ENCODE results near the gene SNIP1. TPM values are rescaled to one million over a fixed set of nuclear protein-coding genes. Genes with fewer than 3 reads are reported as not detected.
"Not testable (repeated sequence)": the region's sequence is repeated elsewhere in the genome, so short reads cannot be mapped to it uniquely, and the experiment has no call there.

Gene SNIP1
- total and polyA plus RNA-seq, 3 experiments from 2014 or later: 6.3 to 25.8 (median 23.4) TPM

GRCh38 chr1:37593726-37594125 lies 39.6 kb upstream of the SNIP1 start:
- Histone ChIP-seq H3K36me3 (ENCODE audit: insufficient read depth, low read length) (peaks cover 35% of the 10 kb centered on the region), H3K4me1 (ENCODE audit: insufficient read depth, low read length) (peaks cover 21% of the 10 kb centered on the region), H3K4me3 (ENCODE audit: low read length) (no peak overlapping the region), H3K27ac (ENCODE audit: low read depth, low read length) (no peak overlapping the region), H3K27me3 (ENCODE audit: insufficient read depth, low read length, poor library complexity, severe bottlenecking) (no peaks in the 10 kb centered on the region), H3K9me3 (ENCODE audit: low read length) (no peaks in the 10 kb centered on the region)
- ChIA-PET POLR2A (no interaction called here), CTCF (interaction anchor here (1.5 kb wide), 1 partner anchor 9 kb away, joined by 5 read pairs; no protein-coding TSS in a partner anchor)
- no peak for DNase-seq
- Mint-ChIP-seq H3K27ac (peak overlapping the region in 4 of 8 donors; percentile 56 to 77 (median 68)), H3K9me3 (no peaks in the 10 kb centered on the region), H3K4me3 (peak overlapping the region in 5 of 7 donors; percentile 7 to 58 (median 54)), H3K4me1 (peaks cover 32 to 40% (median 38%) of the 10 kb centered on the region in 3 donors), H3K27me3 (peaks cover 0 to 2% of the 10 kb centered on the region in 2 donors), H3K36me3 (peaks cover 0 to 50% (median 25%) of the 10 kb centered on the region in 3 donors)

- Histone ChIP-seq H3K9me3 (ENCODE audit: low read length) (no peaks in the 10 kb centered on the region), H3K27ac (ENCODE audit: low read depth, low read length) (no peak overlapping the region), H3K4me3 (ENCODE audit: low read length) (no peak overlapping the region), H3K27me3 (ENCODE audit: insufficient read depth, low read length, poor library complexity, severe bottlenecking) (no peaks in the 10 kb centered on the region), H3K4me1 (ENCODE audit: insufficient read depth, low read length) (peaks cover 3% of the 10 kb centered on the region), H3K36me3 (ENCODE audit: insufficient read depth, low read length) (peaks cover 58% of the 10 kb centered on the region)
- H3K4me3 Mint-ChIP-seq: no peak overlapping the region
- no peaks in the 10 kb centered on the region for H3K27me3 Mint-ChIP-seq
- no peak overlapping the region for H3K27ac Mint-ChIP-seq
- H3K4me1 Mint-ChIP-seq: peaks cover 9 to 15% (median 11%) of the 10 kb centered on the region in 3 donors
- ChIA-PET POLR2A (no interaction called here), CTCF (interaction anchor here (1.6 kb wide), 1 partner anchor 74 kb away, joined by 3 read pairs; the partner anchor contains the start of gene MEAF6)
- H3K9me3 Mint-ChIP-seq: no peaks in the 10 kb centered on the region
- peaks cover 0 to 80% (median 34%) of the 10 kb centered on the region in 3 donors for H3K36me3 Mint-ChIP-seq
- no peak for DNase-seq
Observed at GRCh38 chr1:37588939-37589338, 34.8 kb upstream of the SNIP1 start.

- Mint-ChIP-seq H3K36me3 (peaks cover 8 to 84% (median 17%) of the 10 kb centered on the region in 3 donors), H3K27ac (peak overlapping the region in 4 of 8 donors; percentile 2 to 55 (median 28))
- H3K4me3 ChIP-seq (ENCODE audit: low read length); H3K9me3 Mint-ChIP-seq; H3K4me1 Mint-ChIP-seq; H3K9me3 ChIP-seq (ENCODE audit: low read length); POLR2A ChIA-PET; DNase-seq; H3K4me1 ChIP-seq (ENCODE audit: insufficient read depth, low read length); CTCF ChIA-PET; H3K27me3 ChIP-seq (ENCODE audit: insufficient read depth, low read length, poor library complexity, severe bottlenecking); H3K27ac ChIP-seq (ENCODE audit: low read depth, low read length); H3K27me3 Mint-ChIP-seq; H3K4me3 Mint-ChIP-seq: not testable (repeated sequence)
- peaks cover 50% of the 10 kb centered on the region for H3K36me3 ChIP-seq (ENCODE audit: insufficient read depth, low read length)
Observed at GRCh38 chr1:37584544-37584943, 30.5 kb upstream of the SNIP1 start.

DNA sequence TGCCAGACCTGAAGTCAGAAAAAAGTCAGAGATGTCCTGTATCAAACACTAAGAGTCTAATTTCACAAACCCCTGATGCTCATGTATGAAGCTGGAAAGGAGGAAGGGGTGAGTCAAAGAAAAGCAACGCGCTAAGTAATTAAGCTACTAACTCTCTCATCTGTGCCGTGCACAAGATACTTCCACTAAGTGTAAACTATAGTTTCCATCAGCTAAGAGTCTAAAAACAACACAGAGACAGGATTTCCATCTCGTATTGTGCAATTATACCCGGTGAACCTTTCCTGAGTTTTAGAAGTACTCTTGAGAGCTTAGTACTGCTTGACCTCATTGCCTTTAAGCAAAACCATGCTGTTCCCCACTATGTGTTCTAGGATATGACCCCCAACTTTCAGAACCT lies 21.6 kb upstream of the SNIP1 start:
- POLR2A ChIA-PET: no interaction called here
- Histone ChIP-seq H3K27me3 (ENCODE audit: insufficient read depth, low read length, poor library complexity, severe bottlenecking) (no peaks in the 10 kb centered on the region), H3K36me3 (ENCODE audit: insufficient read depth, low read length) (peaks cover 53% of the 10 kb centered on the region), H3K4me1 (ENCODE audit: insufficient read depth, low read length) (no peaks in the 10 kb centered on the region), H3K9me3 (ENCODE audit: low read length) (no peaks in the 10 kb centered on the region), H3K27ac (ENCODE audit: low read depth, low read length) (no peak overlapping the region), H3K4me3 (ENCODE audit: low read length) (no peak overlapping the region)
- Mint-ChIP-seq H3K4me1 (peaks cover 0 to 2% (median 0%) of the 10 kb centered on the region in 3 donors), H3K27me3 (no peaks in the 10 kb centered on the region), H3K36me3 (peaks cover 1 to 93% (median 40%) of the 10 kb centered on the region in 3 donors), H3K9me3 (no peaks in the 10 kb centered on the region), H3K4me3 (no peak overlapping the region), H3K27ac (peak overlapping the region in 1 of 8 donors; percentile 55)
- no peak for DNase-seq
- CTCF ChIA-PET: no interaction called here

DNA sequence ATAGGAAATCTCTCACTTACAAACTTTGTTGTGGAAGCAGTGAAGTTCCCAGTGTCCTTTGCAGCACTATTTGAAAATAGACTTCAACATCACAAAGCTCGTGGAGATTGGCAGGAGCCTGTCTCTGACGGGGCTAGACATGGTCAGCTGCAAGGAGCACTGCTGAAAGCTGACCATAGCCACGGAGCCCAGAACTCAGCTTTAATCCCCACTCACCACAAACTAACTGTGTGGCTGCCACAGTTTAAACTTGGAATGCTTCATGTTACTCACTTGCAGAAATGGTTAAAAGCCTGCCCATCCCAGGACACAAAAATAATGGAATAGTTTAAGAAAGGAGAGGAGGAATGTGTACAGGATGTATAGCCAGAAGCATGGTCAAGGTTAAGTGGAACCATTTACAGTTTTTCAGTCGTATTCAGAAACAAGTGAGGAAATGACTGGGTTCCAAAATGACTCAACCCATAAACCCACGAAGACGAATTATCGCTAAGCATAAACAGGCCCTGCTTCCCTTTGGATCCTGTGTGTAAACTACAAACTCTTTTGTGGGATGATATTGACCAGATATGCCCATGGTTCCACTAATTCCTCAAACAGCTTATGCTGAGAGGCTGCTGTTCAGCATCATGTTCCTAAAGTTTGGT lies 20.9 kb upstream of the SNIP1 start:
- Mint-ChIP-seq H3K4me1 (peaks cover 0 to 2% (median 0%) of the 10 kb centered on the region in 3 donors), H3K27me3 (no peaks in the 10 kb centered on the region), H3K4me3 (no peak overlapping the region), H3K36me3 (peaks cover 0 to 91% (median 38%) of the 10 kb centered on the region in 3 donors), H3K9me3 (no peaks in the 10 kb centered on the region), H3K27ac (no peak overlapping the region)
- H3K27me3 ChIP-seq (ENCODE audit: insufficient read depth, low read length, poor library complexity, severe bottlenecking): no peaks in the 10 kb centered on the region
- H3K4me3 ChIP-seq (ENCODE audit: low read length): no peak overlapping the region
- H3K4me1 ChIP-seq (ENCODE audit: insufficient read depth, low read length): no peaks in the 10 kb centered on the region
- H3K36me3 ChIP-seq (ENCODE audit: insufficient read depth, low read length): peaks cover 55% of the 10 kb centered on the region
- ChIA-PET POLR2A (no interaction called here), CTCF (no interaction called here)
- no peak for DNase-seq
- no peak overlapping the region for H3K27ac ChIP-seq (ENCODE audit: low read depth, low read length)
- H3K9me3 ChIP-seq (ENCODE audit: low read length): no peaks in the 10 kb centered on the region

DNA sequence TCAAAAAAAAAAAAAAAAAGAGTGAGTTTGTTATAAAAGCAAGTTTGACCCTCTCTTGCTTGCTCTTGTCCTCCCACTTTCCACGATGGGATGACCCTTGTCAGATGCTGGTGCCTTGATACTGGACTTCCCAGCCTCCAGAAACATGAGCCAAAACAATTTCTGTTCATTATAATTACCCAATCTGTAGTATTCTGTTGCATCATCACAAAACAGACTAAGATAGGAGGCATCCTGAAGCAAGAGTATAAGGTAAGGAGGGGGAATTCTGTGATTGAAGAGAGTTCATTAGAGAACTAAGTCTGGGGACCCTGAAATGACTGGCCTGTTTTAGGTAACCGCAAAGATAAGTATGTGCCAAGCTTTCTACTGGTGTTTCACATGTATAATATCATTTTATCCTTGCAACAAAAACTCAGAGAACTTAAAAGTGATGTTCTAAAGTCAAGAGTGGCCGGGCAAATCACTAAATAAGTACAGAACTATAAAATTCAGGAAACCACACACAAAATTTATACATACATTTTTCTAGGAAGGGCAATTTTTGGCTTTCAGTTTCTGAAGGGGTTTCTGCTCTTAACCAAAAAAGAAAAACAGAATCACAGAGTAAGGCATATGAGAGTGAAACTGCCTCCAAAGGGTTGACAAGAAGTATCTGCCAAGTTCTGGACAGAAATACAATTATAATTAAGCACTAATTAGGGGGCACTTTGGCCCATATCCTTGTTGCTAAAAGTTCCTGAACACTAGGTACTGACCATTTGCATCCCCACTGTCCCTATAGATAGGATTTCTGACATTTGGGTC lies 16.6 kb upstream of the SNIP1 start:
- no peak for DNase-seq
- CTCF ChIA-PET: no interaction called here
- Histone ChIP-seq H3K27ac (ENCODE audit: low read depth, low read length) (no peak overlapping the region), H3K36me3 (ENCODE audit: insufficient read depth, low read length) (peaks cover 76% of the 10 kb centered on the region), H3K27me3 (ENCODE audit: insufficient read depth, low read length, poor library complexity, severe bottlenecking) (no peaks in the 10 kb centered on the region), H3K9me3 (ENCODE audit: low read length) (no peaks in the 10 kb centered on the region), H3K4me3 (ENCODE audit: low read length) (no peak overlapping the region), H3K4me1 (ENCODE audit: insufficient read depth, low read length) (no peaks in the 10 kb centered on the region)
- no peaks in the 10 kb centered on the region for H3K9me3 Mint-ChIP-seq
- POLR2A ChIA-PET: no interaction called here
- H3K4me3 Mint-ChIP-seq: no peak overlapping the region
- no peak overlapping the region for H3K27ac Mint-ChIP-seq
- H3K27me3 Mint-ChIP-seq: no peaks in the 10 kb centered on the region
- H3K36me3 Mint-ChIP-seq: peaks cover 13 to 96% (median 42%) of the 10 kb centered on the region in 3 donors
- no peaks in the 10 kb centered on the region for H3K4me1 Mint-ChIP-seq

DNA sequence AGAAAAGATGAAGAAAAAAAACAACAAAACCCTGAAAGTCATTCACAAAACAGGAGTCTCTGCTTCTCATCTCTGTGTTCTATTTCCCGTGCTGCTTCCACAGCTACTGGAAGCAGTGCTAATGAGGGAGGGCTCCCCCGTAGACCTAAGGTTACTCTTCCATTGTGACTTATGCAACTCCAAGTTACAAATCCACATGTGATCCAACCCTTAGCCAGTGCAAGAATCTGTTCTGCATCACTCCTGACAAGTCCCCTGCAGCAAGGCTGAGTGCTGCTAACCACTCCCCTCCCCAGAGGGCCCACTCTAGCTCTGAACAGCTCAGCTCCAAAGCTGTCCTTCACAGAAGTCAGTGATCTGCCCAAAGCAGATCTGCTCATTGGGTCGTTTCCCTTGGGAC lies 12.9 kb upstream of the SNIP1 start:
- POLR2A ChIA-PET: no interaction called here
- CTCF ChIA-PET: no interaction called here
- H3K36me3 Mint-ChIP-seq: peaks cover 13 to 75% (median 25%) of the 10 kb centered on the region in 3 donors

DNA sequence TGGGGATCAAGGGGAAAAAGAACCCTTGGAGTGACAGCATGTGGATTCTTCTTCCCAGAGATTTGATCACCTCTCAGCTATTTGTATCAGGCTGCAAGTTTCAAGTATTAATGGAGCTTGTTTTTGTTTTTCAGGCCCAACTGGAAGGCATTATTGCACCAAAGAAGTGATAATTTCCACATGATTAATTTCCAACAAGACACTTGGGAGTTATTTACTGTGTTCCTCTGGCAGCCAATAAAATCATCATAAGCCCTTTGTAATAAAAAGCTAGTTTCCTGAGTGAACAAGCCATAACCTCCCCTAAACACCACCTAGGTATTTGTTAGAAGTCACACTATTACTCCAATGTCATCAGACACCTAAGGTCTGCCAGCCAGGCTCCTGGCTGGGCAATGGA lies 10.8 kb upstream of the SNIP1 start:
- Mint-ChIP-seq H3K36me3 (peaks cover 13 to 57% (median 18%) of the 10 kb centered on the region in 3 donors), H3K4me3 (no peak overlapping the region), H3K9me3 (no peaks in the 10 kb centered on the region), H3K4me1 (no peaks in the 10 kb centered on the region), H3K27me3 (no peaks in the 10 kb centered on the region), H3K27ac (peak overlapping the region in 2 of 8 donors; percentile 26 to 64)
- no peaks in the 10 kb centered on the region for H3K27me3 ChIP-seq (ENCODE audit: insufficient read depth, low read length, poor library complexity, severe bottlenecking)
- H3K27ac ChIP-seq (ENCODE audit: low read depth, low read length): no peak overlapping the region
- H3K4me3 ChIP-seq (ENCODE audit: low read length): no peak overlapping the region
- peaks cover 42% of the 10 kb centered on the region for H3K36me3 ChIP-seq (ENCODE audit: insufficient read depth, low read length)
- ChIA-PET POLR2A (interaction anchor here (0.6 kb wide), 1 partner anchor 121 kb away, joined by 4 read pairs; no protein-coding TSS in a partner anchor), CTCF (no interaction called here)
- no peaks in the 10 kb centered on the region for H3K9me3 ChIP-seq (ENCODE audit: low read length)
- DNase-seq: no peak
- H3K4me1 ChIP-seq (ENCODE audit: insufficient read depth, low read length): no peaks in the 10 kb centered on the region

More for the DNA sequence above, 12.9 kb upstream of the SNIP1 start:
- Histone ChIP-seq H3K36me3 (ENCODE audit: insufficient read depth, low read length) (peaks cover 53% of the 10 kb centered on the region), H3K4me1 (ENCODE audit: insufficient read depth, low read length) (no peaks in the 10 kb centered on the region), H3K27me3 (ENCODE audit: insufficient read depth, low read length, poor library complexity, severe bottlenecking) (no peaks in the 10 kb centered on the region), H3K27ac (ENCODE audit: low read depth, low read length) (no peak overlapping the region), H3K4me3 (ENCODE audit: low read length) (no peak overlapping the region), H3K9me3 (ENCODE audit: low read length) (no peaks in the 10 kb centered on the region)
- H3K27me3 Mint-ChIP-seq: no peaks in the 10 kb centered on the region
- no peak for DNase-seq
- no peaks in the 10 kb centered on the region for H3K4me1 Mint-ChIP-seq
- no peaks in the 10 kb centered on the region for H3K9me3 Mint-ChIP-seq
- H3K4me3 Mint-ChIP-seq: no peak overlapping the region
- no peak overlapping the region for H3K27ac Mint-ChIP-seq
